GM21619 (cell line): ENCODE results near the gene CIDEB.

Source experiments
- ATAC-seq: cut with Tn5 transposase; IDR thresholded peaks from one replicate; pipeline ENCODE4 v1.9.1; 2021; ENCODE audit not compliant: unreplicated experiment

CIDEB gene

GRCh38 chr14:24313913-24314312 is 6.1 kb upstream of the CIDEB start:
- ATAC-seq, result no peak

GRCh38 chr14:24312736-24313507 is 5.1 kb upstream of the CIDEB start:
- ATAC-seq, result no peak

DNA sequence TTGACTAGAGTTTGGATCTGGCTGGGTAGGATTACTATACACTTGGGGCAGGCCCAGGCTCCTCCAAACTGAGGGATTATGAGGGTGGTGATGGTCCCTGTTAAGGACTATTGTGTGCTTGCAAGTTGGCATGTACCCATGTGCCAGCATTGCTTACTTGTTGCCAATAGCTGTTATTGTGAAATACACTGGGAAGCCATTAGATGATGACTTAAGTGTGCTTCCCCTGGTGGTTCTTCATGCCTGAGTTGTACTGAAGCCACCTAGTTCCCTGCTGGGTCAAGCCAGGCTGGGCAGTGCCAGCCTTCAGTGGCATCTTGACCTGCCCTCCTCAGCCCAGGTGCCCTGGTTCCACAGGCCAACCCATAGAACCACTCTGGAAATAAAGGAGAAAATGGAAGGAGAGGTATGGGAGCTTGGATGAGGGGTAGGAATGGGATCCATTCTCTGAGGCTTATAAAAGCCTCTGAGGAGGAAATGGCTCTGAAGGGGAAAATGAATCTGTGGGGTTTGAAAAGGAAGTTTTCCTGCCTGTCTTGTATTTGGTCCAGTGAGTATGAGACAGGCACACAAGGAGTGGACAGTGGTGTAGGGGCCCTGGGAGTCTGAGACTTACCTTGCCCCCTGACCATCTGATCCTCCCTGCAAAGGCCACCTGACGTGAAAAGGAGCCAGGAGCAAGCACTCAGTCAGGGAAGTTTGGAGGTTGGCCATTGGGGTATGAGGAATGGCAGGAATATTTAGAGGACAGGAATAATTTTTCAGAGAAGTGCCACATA is 4.2 kb upstream of the CIDEB start:
- ATAC-seq, result no peak

DNA sequence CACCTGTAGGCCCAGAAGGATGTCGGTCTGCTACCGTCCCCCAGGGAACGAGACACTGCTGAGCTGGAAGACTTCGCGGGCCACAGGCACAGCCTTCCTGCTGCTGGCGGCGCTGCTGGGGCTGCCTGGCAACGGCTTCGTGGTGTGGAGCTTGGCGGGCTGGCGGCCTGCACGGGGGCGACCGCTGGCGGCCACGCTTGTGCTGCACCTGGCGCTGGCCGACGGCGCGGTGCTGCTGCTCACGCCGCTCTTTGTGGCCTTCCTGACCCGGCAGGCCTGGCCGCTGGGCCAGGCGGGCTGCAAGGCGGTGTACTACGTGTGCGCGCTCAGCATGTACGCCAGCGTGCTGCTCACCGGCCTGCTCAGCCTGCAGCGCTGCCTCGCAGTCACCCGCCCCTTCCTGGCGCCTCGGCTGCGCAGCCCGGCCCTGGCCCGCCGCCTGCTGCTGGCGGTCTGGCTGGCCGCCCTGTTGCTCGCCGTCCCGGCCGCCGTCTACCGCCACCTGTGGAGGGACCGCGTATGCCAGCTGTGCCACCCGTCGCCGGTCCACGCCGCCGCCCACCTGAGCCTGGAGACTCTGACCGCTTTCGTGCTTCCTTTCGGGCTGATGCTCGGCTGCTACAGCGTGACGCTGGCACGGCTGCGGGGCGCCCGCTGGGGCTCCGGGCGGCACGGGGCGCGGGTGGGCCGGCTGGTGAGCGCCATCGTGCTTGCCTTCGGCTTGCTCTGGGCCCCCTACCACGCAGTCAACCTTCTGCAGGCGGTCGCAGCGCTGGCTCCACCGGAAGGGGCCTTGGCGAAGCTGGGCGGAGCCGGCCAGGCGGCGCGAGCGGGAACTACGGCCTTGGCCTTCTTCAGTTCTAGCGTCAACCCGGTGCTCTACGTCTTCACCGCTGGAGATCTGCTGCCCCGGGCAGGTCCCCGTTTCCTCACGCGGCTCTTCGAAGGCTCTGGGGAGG is 3.1 kb upstream of the CIDEB start, which contains the start of gene LTB4R:
Gene LTB4R, plus strand, starts transcription at position 857 of the 959 bp plus-strand sequence. CDS start 4,150 bp downstream, outside the sequence.
- peak; percentile 54 for ATAC-seq

- no peak for ATAC-seq
Observed at GRCh38 chr14:24310265-24310645, 2.5 kb upstream of the CIDEB start.

DNA sequence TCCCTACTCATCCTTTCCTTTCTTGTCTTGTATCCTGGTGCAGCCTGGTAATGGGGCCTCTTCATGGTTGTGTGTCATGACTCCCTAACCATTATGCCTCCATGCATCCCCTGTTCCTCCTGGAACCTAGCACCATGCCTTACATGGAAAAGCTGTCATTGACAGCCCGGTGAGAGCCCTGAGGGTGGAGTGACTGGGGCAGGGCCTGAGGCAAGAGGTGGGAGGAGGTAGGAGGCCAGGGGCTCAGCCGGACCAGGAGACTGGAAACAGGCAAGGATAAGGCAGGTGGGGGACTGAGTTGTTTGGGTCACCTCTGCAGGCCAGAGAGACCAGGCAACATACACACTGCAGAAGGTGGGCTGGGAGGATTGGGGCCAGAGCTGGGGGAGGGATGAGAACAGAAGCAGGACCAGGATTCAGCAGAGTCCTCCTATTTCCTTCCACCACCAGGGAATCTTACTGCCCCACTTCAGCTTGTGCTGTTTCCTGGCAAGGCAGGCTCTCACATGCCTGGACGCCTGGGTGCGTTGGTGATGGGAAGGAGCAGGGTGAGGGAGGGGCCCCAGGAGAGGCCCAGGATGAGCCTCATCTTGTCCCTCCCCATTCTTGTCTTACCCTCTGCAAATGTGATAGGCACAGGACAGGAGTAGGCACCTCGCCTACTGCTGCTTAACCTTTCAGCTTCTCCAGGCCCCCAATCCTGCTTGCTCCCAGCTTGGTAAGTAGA is 1.9 kb upstream of the CIDEB start, which contains the start of gene LTB4R2:
Gene LTB4R2, plus strand, starts transcription at position 603 of the 727 bp plus-strand sequence. CDS start 525 bp downstream, outside the sequence.
- no peak for ATAC-seq

- no peak for ATAC-seq
Observed at GRCh38 chr14:24308342-24309124, 756 bp upstream of the CIDEB start.

DNA sequence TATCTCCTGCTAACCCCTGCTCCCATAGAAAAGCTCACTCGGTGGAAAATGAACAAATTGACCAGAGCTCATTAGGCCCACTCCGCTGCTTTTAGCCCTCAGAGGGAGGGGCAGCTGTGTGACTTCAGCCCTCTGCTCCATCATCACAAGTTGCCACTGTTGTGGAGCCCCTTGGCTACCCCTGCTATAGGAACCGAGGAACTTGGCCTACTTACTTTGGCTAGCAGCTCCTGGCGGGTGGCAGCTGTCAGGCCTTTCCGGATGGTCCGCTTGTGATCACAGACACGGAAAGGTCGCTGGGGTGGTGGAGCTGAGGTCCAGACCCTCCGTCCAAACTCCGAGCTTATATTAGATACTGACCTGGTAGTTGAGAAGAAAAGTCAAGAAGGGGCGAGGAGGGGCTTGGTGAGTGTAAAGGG is 612 bp downstream of the CIDEB start:
- ATAC-seq, result no peak

- ATAC-seq, result no peak
Observed at GRCh38 chr14:24304019-24304387, 3.8 kb downstream of the CIDEB start.

- ATAC-seq, result no peak
Observed at GRCh38 chr14:24300326-24300980, 7.3 kb downstream of the CIDEB start.

GRCh38 chr14:24299255-24300191 is 8.3 kb downstream of the CIDEB start, which contains the start of the genes DHRS1 and NOP9:
Gene DHRS1, minus strand, starts transcription at chr14:24299780. Its CDS starts 674 bp downstream, at chr14:24299106.
Gene NOP9, plus strand, starts transcription at chr14:24299850. Its CDS starts 105 bp downstream, at chr14:24299955.
- peak; percentile 61 for ATAC-seq

- no peak for ATAC-seq
Observed at GRCh38 chr14:24298892-24299254, 8.9 kb downstream of the CIDEB start.

DNA sequence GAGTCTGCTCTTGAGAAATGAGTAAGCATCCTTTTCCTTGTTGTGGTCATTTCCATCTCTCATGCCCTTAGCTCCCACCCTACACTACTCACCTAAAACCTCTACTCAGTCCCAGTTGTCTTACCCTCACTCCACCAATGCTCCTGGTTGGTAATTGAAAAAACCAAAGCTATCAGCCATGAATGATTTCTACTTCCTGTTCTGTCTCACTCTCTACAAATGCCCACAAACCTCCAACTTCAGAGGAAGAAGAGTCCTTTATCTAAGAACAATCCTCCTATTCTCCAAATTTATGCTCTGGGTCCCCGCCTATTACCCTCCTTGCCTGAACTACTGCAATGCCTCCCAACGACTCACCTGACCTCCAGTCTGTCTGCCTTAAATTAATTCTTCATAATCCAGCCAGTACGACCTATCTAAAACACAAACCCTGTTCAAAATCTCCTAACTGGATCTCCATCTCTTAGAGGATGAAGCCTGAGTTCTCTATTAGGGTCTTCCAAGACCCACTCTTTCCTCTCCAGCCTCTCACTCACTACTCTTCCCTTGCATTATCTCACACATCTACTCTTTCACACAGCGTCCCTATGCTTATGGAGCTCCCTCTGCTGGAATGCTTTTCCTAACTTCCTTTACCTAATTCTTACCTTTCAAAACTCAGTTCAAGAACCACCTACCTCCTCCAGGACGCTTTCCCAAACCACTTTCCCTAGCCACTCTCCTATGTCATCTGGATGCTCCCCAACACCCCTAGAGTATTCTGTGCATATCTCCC is 10.4 kb downstream of the CIDEB start:
- ATAC-seq, result peak; percentile 21

GRCh38 chr14:24296341-24297157 is 11.2 kb downstream of the CIDEB start:
- peak; percentile 35 for ATAC-seq

DNA sequence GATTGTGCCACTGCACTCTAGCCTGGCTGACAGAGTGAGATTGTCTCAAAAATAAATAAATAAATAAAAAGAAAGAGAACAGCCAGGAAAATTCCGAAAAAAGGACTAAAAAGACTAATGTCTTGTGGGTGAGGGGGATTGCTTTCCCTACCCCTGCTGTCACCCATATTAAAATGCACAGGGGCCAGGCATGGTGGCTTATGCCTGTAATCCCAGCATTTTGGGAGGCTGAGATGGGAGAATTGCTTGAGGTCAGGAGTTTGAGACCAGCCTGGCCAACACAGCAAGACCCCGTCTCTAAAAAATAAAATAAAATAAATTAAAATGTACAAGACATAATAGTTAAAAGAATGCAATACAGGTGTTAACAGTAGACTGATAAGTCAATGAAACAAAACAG is 14.3 kb downstream of the CIDEB start:
- ATAC-seq, result no peak
